ENCODE measurements around the gene GPR37L1.

GPR37L1 gene

DNA sequence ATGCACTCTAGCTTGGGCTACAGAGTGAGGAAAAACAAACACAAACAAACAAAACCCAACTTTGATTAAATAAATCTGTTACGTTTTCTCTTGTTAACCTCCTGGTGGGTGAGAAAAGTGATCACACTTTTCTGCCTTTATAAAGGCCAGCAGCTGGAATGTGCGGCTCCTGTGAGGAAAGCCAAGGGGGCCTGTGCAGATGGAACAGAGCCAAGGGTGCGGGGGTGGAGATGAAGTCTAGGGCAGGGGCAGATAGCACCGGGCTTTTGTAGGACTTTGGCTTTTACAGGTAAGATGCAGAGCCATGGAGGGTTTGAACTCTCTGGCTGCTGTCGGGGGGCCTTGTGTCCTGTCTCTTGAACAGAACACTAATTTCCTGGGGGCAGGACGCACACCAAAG is 40.7 kb upstream of the GPR37L1 start:
- no peaks in the 10 kb centered on the region; the same call in 1 of the 2 replicates for H3K4me1 ChIP-seq (ENCODE audit: control insufficient read depth, insufficient read depth, low read length)
- POLR2A ChIA-PET, result no interaction called here
- no peaks in the 10 kb centered on the region for H3K36me3 ChIP-seq (ENCODE audit: control insufficient read depth in 2 of 2, insufficient read depth in 1 of 2, low read length in 2 of 2)
- no peak overlapping the region for H3K27ac ChIP-seq (ENCODE audit: extremely low read depth, low read depth, low read length)
- no peak overlapping the region for H3K4me3 ChIP-seq (ENCODE audit: low read depth, low read length)
- TF ChIP-seq ZNF501 (tag by site-specific recombination; IDR thresholded peaks at IDR 0.05) (no peak), ZNF394 (tag by site-specific recombination; IDR thresholded peaks at IDR 0.05; ENCODE audit: borderline replicate concordance) (no peak), EGR2 (tag by site-specific recombination; IDR thresholded peaks at IDR 0.05; ENCODE audit: low read depth) (peak; percentile 25; the same call in 1 of the 2 replicates), ZFHX2 (tag by site-specific recombination; conservative IDR thresholded peaks at IDR 0.05) (peak; percentile 42; the same call in 1 of the 2 replicates), GLIS1 (tag by site-specific recombination; IDR thresholded peaks at IDR 0.05) (peak; percentile 51)
- CTCF ChIA-PET, result interaction anchor here (1.1 kb wide), 1 partner anchor 83 kb away, joined by 3 read pairs; no protein-coding TSS in a partner anchor
- no peaks in the 10 kb centered on the region for H3K9me3 ChIP-seq (ENCODE audit: control insufficient read depth, insufficient read depth, low read depth, low read length)

DNA sequence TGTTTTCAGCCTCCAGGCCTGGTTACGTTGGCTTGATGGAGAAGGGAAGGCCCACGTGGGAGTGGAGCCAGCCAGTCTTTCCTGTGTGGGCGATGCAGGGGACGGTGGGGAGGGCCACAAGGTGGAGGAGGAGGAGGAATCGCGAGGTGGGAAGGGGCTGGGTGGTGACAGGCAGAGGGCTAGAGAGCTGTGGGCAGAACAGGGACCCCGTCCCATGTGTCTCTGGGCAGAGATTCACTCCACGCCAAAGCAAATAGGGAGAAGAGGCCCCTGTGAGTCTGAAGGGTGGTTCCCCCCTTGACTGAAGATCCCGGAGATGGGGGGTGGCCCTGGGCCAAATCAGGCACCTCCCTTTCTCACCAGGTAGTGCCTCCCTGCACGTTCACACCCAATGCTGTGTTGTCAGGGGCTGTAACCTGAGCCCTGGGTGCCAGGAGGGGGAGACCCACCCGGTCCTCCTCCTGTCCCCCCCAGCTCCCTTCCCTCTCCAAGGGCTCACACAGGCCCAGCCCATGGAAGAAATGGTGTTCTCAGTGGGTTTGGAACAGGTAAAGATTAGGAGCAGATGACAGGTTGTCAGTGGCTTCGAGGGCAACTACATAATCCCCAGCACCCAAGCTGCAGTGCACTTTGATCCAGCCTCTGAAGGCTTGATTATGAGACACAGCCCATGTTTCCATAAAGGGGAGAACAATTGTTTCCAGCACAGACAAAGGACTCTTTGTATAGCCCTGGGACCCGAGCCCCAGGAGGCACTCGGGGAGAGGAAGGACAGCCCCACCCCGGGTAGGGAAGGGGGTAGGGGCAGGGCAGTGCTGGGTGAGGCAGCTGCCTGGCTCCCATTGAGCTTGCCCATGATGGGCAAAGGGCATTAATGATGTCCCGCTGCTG is 37.7 kb upstream of the GPR37L1 start:
- Histone ChIP-seq H3K4me3 (ENCODE audit: low read depth, low read length) (no peak overlapping the region), H3K27ac (ENCODE audit: extremely low read depth, low read depth, low read length) (no peak overlapping the region), H3K4me1 (ENCODE audit: control insufficient read depth, insufficient read depth, low read length) (no peaks in the 10 kb centered on the region; the same call in 1 of the 2 replicates), H3K36me3 (ENCODE audit: control insufficient read depth in 2 of 2, insufficient read depth in 1 of 2, low read length in 2 of 2) (no peaks in the 10 kb centered on the region), H3K9me3 (ENCODE audit: control insufficient read depth, insufficient read depth, low read depth, low read length) (no peaks in the 10 kb centered on the region)
- POLR2A ChIA-PET, result no interaction called here
- CTCF ChIA-PET, result interaction anchor here (1.5 kb wide), 1 partner anchor 85 kb away, joined by 5 read pairs; no protein-coding TSS in a partner anchor
- TF ChIP-seq ZNF600 (tag by site-specific recombination; IDR thresholded peaks at IDR 0.05) (peak; percentile 86), ZIC2 (tag by site-specific recombination; IDR thresholded peaks at IDR 0.05) (peak; percentile 8; the same call in 1 of the 2 replicates), ZNF677 (tag by site-specific recombination; IDR thresholded peaks at IDR 0.05) (no peak), ZNF561 (tag by site-specific recombination; IDR thresholded peaks at IDR 0.05; ENCODE audit: borderline replicate concordance) (no peak), ZNF544 (tag by site-specific recombination; IDR thresholded peaks at IDR 0.05) (no peak), ZNF416 (tag by site-specific recombination; IDR thresholded peaks at IDR 0.05) (no peak), ZNF610 (tag by site-specific recombination; IDR thresholded peaks at IDR 0.05; ENCODE audit: borderline replicate concordance) (no peak), ZNF76 (tag by site-specific recombination; IDR thresholded peaks at IDR 0.05; ENCODE audit: borderline replicate concordance, low read depth) (no peak), TCF7L2 (IDR thresholded peaks at IDR 0.05; ENCODE audit: borderline replicate concordance, low read depth, low read length) (no peak), BCL11B (tag by site-specific recombination; IDR thresholded peaks at IDR 0.05; ENCODE audit: low read depth) (no peak), ZBTB48 (tag by site-specific recombination; IDR thresholded peaks at IDR 0.05) (no peak), GLIS2 (tag by site-specific recombination; IDR thresholded peaks at IDR 0.05) (peak; percentile 42; the same call in 1 of the 2 replicates), ZFHX2 (tag by site-specific recombination; conservative IDR thresholded peaks at IDR 0.05) (peak; percentile 99), ZNF654 (tag by site-specific recombination; IDR thresholded peaks at IDR 0.05; ENCODE audit: low read depth) (no peak), ZNF146 (tag by site-specific recombination; IDR thresholded peaks at IDR 0.05) (no peak), KLF1 (tag by site-specific recombination; IDR thresholded peaks at IDR 0.05) (peak; percentile 97), EGR2 (tag by site-specific recombination; IDR thresholded peaks at IDR 0.05; ENCODE audit: low read depth) (peak; percentile 98), SP2 (tag by site-specific recombination; IDR thresholded peaks at IDR 0.05) (peak; percentile 16; the same call in 1 of the 2 replicates), OVOL3 (tag by site-specific recombination; IDR thresholded peaks at IDR 0.05) (no peak)
- TF ChIP-seq, protein P1, sequence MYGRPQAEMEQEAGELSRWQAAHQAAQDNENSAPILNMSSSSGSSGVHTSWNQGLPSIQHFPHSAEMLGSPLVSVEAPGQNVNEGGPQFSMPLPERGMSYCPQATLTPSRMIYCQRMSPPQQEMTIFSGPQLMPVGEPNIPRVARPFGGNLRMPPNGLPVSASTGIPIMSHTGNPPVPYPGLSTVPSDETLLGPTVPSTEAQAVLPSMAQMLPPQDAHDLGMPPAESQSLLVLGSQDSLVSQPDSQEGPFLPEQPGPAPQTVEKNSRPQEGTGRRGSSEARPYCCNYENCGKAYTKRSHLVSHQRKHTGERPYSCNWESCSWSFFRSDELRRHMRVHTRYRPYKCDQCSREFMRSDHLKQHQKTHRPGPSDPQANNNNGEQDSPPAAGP (tag by site-specific recombination; IDR thresholded peaks at IDR 0.05), result peak; percentile 92
- TF ChIP-seq, protein P2, sequence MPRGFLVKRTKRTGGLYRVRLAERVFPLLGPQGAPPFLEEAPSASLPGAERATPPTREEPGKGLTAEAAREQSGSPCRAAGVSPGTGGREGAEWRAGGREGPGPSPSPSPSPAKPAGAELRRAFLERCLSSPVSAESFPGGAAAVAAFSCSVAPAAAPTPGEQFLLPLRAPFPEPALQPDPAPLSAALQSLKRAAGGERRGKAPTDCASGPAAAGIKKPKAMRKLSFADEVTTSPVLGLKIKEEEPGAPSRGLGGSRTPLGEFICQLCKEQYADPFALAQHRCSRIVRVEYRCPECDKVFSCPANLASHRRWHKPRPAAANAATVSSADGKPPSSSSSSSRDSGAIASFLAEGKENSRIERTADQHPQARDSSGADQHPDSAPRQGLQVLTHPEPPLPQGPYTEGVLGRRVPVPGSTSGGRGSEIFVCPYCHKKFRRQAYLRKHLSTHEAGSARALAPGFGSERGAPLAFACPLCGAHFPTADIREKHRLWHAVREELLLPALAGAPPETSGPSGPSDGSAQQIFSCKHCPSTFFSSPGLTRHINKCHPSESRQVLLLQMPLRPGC (tag by site-specific recombination; IDR thresholded peaks at IDR 0.05), result no peak
- TF ChIP-seq, protein P3, sequence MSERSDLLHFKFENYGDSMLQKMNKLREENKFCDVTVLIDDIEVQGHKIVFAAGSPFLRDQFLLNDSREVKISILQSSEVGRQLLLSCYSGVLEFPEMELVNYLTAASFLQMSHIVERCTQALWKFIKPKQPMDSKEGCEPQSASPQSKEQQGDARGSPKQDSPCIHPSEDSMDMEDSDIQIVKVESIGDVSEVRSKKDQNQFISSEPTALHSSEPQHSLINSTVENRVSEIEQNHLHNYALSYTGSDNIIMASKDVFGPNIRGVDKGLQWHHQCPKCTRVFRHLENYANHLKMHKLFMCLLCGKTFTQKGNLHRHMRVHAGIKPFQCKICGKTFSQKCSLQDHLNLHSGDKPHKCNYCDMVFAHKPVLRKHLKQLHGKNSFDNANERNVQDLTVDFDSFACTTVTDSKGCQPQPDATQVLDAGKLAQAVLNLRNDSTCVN (tag by site-specific recombination; optimal IDR thresholded peaks at IDR 0.05), result no peak
- TF ChIP-seq, protein P4, sequence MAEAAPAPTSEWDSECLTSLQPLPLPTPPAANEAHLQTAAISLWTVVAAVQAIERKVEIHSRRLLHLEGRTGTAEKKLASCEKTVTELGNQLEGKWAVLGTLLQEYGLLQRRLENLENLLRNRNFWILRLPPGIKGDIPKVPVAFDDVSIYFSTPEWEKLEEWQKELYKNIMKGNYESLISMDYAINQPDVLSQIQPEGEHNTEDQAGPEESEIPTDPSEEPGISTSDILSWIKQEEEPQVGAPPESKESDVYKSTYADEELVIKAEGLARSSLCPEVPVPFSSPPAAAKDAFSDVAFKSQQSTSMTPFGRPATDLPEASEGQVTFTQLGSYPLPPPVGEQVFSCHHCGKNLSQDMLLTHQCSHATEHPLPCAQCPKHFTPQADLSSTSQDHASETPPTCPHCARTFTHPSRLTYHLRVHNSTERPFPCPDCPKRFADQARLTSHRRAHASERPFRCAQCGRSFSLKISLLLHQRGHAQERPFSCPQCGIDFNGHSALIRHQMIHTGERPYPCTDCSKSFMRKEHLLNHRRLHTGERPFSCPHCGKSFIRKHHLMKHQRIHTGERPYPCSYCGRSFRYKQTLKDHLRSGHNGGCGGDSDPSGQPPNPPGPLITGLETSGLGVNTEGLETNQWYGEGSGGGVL (tag by site-specific recombination; IDR thresholded peaks at IDR 0.05), result peak; percentile 88
- TF ChIP-seq, protein P5, sequence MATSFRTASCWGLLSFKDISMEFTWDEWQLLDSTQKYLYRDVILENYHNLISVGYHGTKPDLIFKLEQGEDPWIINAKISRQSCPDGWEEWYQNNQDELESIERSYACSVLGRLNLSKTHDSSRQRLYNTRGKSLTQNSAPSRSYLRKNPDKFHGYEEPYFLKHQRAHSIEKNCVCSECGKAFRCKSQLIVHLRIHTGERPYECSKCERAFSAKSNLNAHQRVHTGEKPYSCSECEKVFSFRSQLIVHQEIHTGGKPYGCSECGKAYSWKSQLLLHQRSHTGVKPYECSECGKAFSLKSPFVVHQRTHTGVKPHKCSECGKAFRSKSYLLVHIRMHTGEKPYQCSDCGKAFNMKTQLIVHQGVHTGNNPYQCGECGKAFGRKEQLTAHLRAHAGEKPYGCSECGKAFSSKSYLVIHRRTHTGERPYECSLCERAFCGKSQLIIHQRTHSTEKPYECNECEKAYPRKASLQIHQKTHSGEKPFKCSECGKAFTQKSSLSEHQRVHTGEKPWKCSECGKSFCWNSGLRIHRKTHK (tag by site-specific recombination; IDR thresholded peaks at IDR 0.05), result no peak
